HL-60 (cell line): Measurements from ENCODE around the gene METRN.

Source experiments
- DNase-seq, 2 experiments: peaks; one replicate each; pipeline ENCODE4 v3.0.0-alpha.2; 2010 to 2020; ENCODE audit warnings: low read depth in 1 of 2, low spot score in 1 of 2
- H3K27ac ChIP-seq: fragments of 250-450 bp; sonication (Bioruptor Pico); replicated peaks from 2 replicates; pipeline ENCODE4 v1.5.1; 2020; ENCODE audit warnings: mild to moderate bottlenecking, moderate library complexity
- H3K27me3 ChIP-seq: fragments of 250-450 bp; sonication (Bioruptor Pico); 2 replicates; pipeline ENCODE4 v1.5.1; 2021; ENCODE audit warnings: mild to moderate bottlenecking, moderate library complexity; ENCODE audit not compliant: insufficient read depth, poor library complexity, severe bottlenecking
- H3K4me3 ChIP-seq: replicated peaks from 2 replicates; pipeline ENCODE4 v1.5.1; 2011; ENCODE audit warnings: mild to moderate bottlenecking, control low read depth, low read length; ENCODE audit not compliant: insufficient read depth
- GABPA ChIP-seq: IDR thresholded peaks from 2 replicates; pipeline ENCODE4 v1.6.1; 2012; ENCODE audit warnings: low read depth
- POLR2AphosphoS5 ChIP-seq: IDR thresholded peaks from 2 replicates; pipeline ENCODE4 v1.6.1; 2012; ENCODE audit warnings: low read depth
- TF ChIP-seq, protein P1 (sequence below): IDR thresholded peaks from 2 replicates; pipeline ENCODE4 v1.6.1; 2012; ENCODE audit warnings: low read depth; ENCODE audit not compliant: insufficient replicate concordance
- TF ChIP-seq, protein P2 (sequence below): IDR thresholded peaks from one replicate; pipeline ENCODE4 v1.5.1; 2011; ENCODE audit warnings: low read length, control low read depth, inconsistent platforms; ENCODE audit not compliant: insufficient read depth

Gene METRN

DNA sequence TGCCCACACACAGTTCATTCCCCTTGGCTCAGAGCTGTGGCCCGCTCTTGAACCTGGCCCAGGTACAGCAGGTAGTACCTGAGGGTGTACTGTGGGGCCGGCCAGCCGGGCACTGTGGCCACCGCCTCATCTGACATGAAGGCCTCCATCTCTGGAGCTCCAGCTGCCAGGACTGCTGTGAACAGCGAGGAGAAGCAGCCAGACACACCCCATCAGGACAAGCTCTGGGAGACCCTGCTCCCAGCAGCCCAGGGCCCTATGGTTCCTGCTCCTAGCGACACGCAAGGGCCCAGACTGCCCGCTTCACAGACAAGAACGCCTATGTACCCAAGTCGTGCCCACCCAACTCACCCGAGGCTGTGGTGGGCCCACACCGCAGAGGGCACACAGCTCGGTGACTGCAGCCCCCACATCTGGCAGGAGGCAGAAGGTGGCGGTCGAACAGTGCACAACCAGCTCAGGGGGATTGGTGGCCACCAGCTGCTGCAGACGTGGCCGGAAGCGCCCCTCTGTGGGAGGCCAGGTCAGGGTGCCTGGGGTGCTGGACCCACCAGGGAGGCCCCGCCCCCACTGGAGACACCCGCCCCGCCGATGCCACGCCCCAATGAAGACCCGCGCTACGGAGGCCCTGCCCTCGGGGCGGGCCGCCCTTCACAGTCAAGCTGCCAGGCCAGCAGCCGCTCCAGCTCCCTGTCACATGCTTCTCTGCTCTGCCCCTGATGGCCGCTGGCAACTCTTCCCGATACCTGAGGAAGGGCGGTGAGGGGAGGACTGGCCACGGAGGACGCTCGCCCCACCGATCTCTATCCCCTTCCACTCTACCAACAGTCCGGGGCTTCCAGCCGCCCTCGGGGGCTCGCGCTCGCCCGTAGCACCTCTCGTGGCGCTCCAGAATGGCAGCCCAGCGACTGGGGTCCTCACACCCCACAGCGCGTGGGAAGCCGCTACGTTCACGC, 35.8 kb upstream of the METRN start:
- TF ChIP-seq POLR2AphosphoS5, result peak; percentile 48
- TF ChIP-seq GABPA, result no peak
- peak overlapping the region; percentile 65 for H3K27ac ChIP-seq
- no peaks in the 10 kb centered on the region for H3K27me3 ChIP-seq
- peak in 1 of 2 experiments; percentile 55 for DNase-seq
- peak overlapping the region; percentile 49 for H3K4me3 ChIP-seq

DNA sequence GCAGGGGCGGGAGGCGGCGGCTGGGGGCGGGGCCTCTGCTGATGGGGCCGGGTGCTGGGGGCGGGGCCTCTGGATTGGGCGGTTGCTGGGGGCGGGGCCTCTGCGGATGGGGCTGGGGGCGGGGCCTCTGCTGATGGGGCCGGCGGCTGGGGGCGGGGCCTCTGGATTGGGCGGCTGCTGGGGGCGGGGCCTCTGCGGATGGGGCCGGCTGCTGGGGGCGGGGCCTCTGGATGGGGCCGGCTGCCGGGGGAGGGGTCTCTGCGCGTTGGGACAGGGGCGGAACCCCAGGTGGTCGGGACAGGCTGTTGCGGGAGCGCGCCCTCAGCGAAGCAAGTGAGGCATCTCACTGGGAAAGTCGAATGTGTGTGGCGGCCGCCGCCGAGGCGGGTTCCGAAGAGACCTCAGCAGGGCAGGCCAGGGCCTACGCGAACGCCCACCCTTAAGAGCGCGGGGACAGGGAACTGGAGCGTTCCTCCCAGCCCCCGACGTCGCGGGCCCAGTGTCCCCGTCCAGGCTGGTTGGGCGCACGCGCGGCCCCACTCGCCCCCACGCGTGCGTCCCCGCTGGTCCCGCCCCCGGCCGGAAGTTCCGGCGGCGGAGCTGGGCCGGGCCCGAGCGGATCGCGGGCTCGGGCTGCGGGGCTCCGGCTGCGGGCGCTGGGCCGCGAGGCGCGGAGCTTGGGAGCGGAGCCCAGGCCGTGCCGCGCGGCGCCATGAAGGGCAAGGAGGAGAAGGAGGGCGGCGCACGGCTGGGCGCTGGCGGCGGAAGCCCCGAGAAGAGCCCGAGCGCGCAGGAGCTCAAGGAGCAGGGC, 34.9 kb upstream of the METRN start, which contains the start of gene STUB1:
Gene STUB1 (plus strand): TSS at position 597 of the 811 bp plus-strand sequence. CDS start 116 bp downstream, at position 713.
- TF ChIP-seq GABPA (peak; percentile 76), POLR2AphosphoS5 (peak; percentile 34)
- TF ChIP-seq, protein P1, sequence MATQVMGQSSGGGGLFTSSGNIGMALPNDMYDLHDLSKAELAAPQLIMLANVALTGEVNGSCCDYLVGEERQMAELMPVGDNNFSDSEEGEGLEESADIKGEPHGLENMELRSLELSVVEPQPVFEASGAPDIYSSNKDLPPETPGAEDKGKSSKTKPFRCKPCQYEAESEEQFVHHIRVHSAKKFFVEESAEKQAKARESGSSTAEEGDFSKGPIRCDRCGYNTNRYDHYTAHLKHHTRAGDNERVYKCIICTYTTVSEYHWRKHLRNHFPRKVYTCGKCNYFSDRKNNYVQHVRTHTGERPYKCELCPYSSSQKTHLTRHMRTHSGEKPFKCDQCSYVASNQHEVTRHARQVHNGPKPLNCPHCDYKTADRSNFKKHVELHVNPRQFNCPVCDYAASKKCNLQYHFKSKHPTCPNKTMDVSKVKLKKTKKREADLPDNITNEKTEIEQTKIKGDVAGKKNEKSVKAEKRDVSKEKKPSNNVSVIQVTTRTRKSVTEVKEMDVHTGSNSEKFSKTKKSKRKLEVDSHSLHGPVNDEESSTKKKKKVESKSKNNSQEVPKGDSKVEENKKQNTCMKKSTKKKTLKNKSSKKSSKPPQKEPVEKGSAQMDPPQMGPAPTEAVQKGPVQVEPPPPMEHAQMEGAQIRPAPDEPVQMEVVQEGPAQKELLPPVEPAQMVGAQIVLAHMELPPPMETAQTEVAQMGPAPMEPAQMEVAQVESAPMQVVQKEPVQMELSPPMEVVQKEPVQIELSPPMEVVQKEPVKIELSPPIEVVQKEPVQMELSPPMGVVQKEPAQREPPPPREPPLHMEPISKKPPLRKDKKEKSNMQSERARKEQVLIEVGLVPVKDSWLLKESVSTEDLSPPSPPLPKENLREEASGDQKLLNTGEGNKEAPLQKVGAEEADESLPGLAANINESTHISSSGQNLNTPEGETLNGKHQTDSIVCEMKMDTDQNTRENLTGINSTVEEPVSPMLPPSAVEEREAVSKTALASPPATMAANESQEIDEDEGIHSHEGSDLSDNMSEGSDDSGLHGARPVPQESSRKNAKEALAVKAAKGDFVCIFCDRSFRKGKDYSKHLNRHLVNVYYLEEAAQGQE, result no peak
- TF ChIP-seq, protein P2, sequence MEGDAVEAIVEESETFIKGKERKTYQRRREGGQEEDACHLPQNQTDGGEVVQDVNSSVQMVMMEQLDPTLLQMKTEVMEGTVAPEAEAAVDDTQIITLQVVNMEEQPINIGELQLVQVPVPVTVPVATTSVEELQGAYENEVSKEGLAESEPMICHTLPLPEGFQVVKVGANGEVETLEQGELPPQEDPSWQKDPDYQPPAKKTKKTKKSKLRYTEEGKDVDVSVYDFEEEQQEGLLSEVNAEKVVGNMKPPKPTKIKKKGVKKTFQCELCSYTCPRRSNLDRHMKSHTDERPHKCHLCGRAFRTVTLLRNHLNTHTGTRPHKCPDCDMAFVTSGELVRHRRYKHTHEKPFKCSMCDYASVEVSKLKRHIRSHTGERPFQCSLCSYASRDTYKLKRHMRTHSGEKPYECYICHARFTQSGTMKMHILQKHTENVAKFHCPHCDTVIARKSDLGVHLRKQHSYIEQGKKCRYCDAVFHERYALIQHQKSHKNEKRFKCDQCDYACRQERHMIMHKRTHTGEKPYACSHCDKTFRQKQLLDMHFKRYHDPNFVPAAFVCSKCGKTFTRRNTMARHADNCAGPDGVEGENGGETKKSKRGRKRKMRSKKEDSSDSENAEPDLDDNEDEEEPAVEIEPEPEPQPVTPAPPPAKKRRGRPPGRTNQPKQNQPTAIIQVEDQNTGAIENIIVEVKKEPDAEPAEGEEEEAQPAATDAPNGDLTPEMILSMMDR, result no peak

DNA sequence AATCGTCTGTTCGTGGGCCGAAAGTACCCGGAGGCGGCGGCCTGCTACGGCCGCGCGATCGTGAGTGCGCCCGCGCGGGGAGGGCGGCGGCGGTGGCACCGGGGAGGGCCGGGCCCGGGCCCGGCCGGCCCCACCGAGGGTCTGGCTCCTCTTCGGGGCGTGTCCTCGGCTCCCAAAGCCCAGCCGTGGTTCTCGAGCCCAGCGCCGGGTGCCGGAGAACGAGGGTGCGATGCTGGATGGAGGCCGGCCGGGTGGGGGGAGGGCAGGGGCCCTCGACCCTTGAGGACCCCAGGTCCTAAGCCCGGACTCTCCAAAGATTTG, 34.3 kb upstream of the METRN start:
- H3K27ac ChIP-seq, result peak overlapping the region; percentile 86

More for the DNA sequence above, 34.9 kb upstream of the METRN start, which contains the start of gene STUB1:
- Histone ChIP-seq H3K27ac (peak within 1 kb of the TSS; percentile 86), H3K27me3 (no peaks in the 10 kb centered on the region), H3K4me3 (peak within 1 kb of the TSS; percentile 62)
- peak; percentile 84 to 85 for DNase-seq

DNA sequence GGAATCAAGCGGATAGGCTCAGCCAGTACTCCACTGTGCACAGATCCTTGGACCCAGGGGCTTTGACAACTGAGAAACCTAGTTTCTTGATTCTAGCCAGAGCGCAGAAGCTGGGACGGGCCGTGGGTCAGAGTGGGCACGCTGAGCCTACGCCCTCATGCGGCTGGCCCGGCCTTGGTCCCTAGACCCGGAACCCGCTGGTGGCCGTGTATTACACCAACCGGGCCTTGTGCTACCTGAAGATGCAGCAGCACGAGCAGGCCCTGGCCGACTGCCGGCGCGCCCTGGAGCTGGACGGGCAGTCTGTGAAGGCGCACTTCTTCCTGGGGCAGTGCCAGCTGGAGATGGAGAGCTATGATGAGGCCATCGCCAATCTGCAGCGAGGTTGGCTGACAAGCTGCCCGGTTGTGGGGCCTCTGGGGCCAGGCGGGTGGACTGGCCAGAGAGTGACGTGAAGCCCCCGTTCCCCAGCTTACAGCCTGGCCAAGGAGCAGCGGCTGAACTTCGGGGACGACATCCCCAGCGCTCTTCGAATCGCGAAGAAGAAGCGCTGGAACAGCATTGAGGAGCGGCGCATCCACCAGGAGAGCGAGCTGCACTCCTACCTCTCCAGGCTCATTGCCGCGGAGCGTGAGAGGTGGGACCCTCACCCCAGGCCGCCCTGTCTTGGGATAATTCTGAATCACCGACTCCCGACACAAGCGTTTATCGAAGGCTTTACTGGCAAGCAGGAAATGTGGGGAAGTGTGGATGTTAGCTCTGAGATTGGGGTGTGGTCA, 33.8 kb upstream of the METRN start:
- H3K27ac ChIP-seq, result peak overlapping the region; percentile 86
- peak overlapping the region; percentile 62 for H3K4me3 ChIP-seq
- peak in 1 of 2 experiments; percentile 62 for DNase-seq

More for the DNA sequence above, 34.3 kb upstream of the METRN start:
- no peak for DNase-seq
- TF ChIP-seq GABPA, result no peak
- Histone ChIP-seq H3K27me3 (no peaks in the 10 kb centered on the region), H3K4me3 (peak overlapping the region; percentile 62)

More for the DNA sequence above, 33.8 kb upstream of the METRN start:
- TF ChIP-seq, protein P1, result no peak
- TF ChIP-seq POLR2AphosphoS5, result peak; percentile 36; the same call in 1 of the 2 replicates
- TF ChIP-seq, protein P2, result peak; percentile 13
- H3K27me3 ChIP-seq, result no peaks in the 10 kb centered on the region
